ENCODE measurements around the gene SNX9.

GRCh38 chr6:157927011-157927410 is 104.0 kb downstream of the SNX9 start:
- no peak for TF ChIP-seq CTCF (conservative IDR thresholded peaks at IDR 0.05)
- TF ChIP-seq ZFX (IDR thresholded peaks at IDR 0.05): no peak
